Measurements from ENCODE around the gene HOXC9. TPM values are rescaled to one million over a fixed set of nuclear protein-coding genes. Genes with fewer than 3 reads are reported as not detected.

HOXC9 gene
- polyA plus RNA-seq, 1 experiment, result 1.2 TPM

DNA sequence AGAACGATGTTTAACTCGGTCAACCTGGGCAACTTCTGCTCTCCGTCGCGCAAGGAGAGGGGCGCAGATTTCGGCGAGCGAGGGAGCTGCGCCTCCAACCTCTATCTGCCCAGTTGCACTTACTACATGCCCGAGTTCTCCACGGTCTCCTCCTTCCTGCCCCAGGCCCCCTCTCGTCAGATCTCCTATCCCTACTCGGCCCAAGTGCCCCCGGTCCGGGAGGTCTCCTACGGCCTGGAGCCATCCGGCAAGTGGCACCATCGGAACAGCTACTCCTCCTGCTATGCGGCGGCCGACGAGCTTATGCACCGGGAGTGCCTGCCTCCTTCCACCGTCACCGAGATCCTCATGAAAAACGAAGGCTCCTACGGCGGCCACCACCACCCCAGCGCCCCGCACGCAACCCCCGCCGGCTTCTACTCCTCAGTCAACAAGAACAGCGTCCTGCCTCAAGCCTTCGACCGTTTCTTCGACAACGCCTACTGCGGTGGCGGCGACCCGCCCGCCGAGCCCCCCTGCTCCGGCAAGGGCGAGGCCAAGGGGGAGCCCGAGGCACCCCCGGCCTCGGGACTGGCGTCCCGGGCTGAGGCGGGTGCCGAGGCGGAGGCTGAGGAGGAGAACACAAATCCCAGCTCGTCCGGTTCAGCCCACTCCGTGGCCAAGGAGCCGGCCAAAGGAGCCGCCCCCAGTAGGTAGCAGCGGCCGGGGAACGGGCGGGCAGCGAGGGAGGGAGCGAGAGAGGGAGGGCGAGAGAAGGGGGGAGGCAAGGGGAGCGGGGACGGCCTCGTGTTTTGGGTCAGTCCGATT lies 26.5 kb upstream of the HOXC9 start:
- CTCF ChIA-PET, result interaction anchor here (0.8 to 1.3 kb wide), 6 partner anchors 11 to 227 kb away, joined by 3 to 4 read pairs (median 4); partner anchors contain the start of gene HOXC10
- H3K27me3 ChIP-seq (ENCODE audit: control insufficient read depth, insufficient read depth, low read length), result no peaks in the 10 kb centered on the region; the same call in none of the 2 replicates
- no peaks in the 10 kb centered on the region for H3K36me3 ChIP-seq (ENCODE audit: control insufficient read depth, insufficient read depth, low read length)
- peak overlapping the region; percentile 64 for H3K4me3 ChIP-seq (ENCODE audit: low read depth, low read length)
- DNase-seq (ENCODE audit: low read depth), result no peak
- POLR2A ChIA-PET, result interaction anchor here (0.6 kb wide), 2 partner anchors 24 to 311 kb away, joined by 4 to 8 read pairs; no protein-coding TSS in a partner anchor
- TF ChIP-seq, protein P1, sequence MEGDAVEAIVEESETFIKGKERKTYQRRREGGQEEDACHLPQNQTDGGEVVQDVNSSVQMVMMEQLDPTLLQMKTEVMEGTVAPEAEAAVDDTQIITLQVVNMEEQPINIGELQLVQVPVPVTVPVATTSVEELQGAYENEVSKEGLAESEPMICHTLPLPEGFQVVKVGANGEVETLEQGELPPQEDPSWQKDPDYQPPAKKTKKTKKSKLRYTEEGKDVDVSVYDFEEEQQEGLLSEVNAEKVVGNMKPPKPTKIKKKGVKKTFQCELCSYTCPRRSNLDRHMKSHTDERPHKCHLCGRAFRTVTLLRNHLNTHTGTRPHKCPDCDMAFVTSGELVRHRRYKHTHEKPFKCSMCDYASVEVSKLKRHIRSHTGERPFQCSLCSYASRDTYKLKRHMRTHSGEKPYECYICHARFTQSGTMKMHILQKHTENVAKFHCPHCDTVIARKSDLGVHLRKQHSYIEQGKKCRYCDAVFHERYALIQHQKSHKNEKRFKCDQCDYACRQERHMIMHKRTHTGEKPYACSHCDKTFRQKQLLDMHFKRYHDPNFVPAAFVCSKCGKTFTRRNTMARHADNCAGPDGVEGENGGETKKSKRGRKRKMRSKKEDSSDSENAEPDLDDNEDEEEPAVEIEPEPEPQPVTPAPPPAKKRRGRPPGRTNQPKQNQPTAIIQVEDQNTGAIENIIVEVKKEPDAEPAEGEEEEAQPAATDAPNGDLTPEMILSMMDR (IDR thresholded peaks at IDR 0.05; ENCODE audit: insufficient read depth, low read depth, low read length), result no peak

DNA sequence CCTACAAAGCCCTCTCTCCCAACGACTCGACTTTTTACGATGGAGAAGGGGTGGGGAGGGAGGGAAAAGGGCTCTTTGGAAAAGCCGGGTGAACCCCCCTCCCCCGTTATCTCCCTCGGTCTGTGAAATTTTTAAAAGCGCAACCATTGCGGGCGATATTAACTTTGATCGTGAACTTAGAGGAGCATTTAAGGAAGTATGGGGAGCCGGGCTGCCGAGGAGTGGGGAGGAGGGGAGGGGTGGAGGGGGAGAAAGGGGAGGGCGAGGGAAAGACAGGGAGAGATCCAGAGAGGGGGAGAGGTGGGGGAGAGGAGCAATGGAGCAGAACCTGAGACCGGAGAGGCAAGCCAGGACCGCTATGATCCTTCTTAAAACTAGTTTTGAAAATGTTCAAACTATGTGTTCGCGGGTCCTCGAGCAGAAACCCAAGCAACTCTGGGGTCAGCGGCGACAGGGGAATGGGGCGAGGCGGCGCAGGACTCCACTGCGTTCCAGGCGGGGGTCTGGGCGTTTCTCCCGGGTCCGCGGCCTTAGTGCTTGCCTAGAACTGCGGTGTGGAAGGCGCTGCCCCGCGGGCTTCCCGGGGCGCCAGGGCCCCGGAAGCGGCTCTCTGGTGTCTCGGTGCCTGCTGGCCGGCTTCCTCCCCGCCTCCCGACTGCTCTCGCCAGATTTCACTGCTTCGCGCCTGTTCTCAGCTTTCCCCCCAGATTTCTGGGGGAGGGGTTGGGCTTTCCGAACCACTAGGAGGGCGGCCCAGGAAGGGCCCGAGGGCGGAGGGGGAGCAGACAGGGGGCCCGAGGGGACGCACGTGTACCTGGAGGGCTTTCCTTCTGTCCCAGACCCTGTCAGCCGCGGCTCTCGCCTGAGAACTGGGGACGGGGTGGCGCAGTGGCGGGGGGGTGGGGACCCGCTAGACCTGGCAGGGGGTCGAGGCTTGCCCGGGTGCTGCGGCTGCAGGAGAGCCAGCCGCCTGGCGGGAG lies 25.6 kb upstream of the HOXC9 start, which contains the start of gene HOTAIR:
HOTAIR (minus strand) TSS at position 871 of the 980 bp plus-strand sequence.
- H3K27me3 ChIP-seq (ENCODE audit: control insufficient read depth, insufficient read depth, low read length), result no peaks in the 10 kb centered on the region; the same call in none of the 2 replicates
- peak within 1 kb of the TSS; percentile 64 for H3K4me3 ChIP-seq (ENCODE audit: low read depth, low read length)
- CTCF ChIA-PET, result interaction anchor here (0.6 to 1.3 kb wide), 5 partner anchors 10 to 326 kb away, joined by 3 read pairs; partner anchors contain the start of gene HOXC10
- H3K36me3 ChIP-seq (ENCODE audit: control insufficient read depth, insufficient read depth, low read length), result no peaks in the 10 kb centered on the region
- no peak for DNase-seq (ENCODE audit: low read depth)
- TF ChIP-seq, protein P1 (IDR thresholded peaks at IDR 0.05; ENCODE audit: insufficient read depth, low read depth, low read length), result no peak
- POLR2A ChIA-PET, result no interaction called here

DNA sequence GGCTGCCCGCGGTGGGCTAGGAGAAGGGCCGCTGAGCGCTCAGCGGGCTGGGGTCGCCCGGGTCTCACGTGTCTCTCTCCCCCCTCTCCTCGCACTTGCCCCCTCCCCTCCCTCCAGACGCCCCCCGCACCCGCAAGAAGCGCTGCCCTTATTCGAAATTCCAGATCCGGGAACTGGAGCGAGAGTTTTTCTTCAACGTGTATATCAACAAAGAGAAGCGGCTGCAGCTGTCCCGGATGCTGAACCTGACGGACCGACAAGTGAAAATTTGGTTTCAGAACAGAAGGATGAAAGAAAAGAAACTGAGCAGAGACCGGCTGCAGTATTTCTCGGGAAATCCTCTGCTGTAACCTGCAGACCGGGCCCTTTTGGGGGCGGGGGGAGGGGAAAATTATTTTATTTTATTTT lies 24.9 kb upstream of the HOXC9 start:
- Histone ChIP-seq H3K36me3 (ENCODE audit: control insufficient read depth, insufficient read depth, low read length) (no peaks in the 10 kb centered on the region), H3K4me3 (ENCODE audit: low read depth, low read length) (peak overlapping the region; percentile 64), H3K27me3 (ENCODE audit: control insufficient read depth, insufficient read depth, low read length) (no peaks in the 10 kb centered on the region; the same call in none of the 2 replicates)
- no peak for DNase-seq (ENCODE audit: low read depth)
- ChIA-PET POLR2A (no interaction called here), CTCF (interaction anchor here (0.6 to 2.3 kb wide), 5 partner anchors 10 to 362 kb away, joined by 3 to 14 read pairs (median 3); partner anchors contain the start of gene HOXC10)
- TF ChIP-seq, protein P1 (IDR thresholded peaks at IDR 0.05; ENCODE audit: insufficient read depth, low read depth, low read length), result no peak

DNA sequence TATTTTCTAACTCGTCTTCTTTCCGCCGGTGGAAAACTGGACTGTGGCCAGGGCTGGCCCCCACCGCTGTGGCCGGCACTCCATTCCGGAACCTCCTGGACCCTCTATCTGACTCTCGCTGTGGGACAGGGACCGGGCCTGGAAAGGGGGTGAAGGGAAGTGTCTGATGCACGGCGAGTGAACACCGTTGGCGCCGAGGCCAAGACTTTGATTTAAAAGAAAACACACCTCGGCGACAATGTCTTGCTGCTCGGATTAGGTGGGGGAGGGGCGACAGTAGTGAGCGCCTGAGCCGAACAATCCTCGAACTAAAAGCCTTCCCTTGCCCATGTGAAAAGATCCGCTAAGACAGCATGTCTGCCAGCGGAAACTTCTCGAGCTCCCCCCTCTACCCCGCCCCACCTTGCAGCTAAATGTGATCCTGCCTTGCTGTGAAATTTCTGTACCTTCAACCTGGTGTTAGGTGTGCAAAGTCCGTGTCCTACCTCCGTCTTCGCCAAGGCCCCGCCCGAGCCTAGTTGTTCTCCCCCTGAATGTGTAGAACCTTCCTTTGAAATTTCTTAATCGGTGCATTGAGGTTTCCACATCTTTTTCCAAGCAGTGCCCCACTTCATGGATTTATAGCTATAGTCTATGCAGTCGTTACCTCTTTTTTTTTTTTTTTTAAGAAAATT lies 24.3 kb upstream of the HOXC9 start:
- Histone ChIP-seq H3K36me3 (ENCODE audit: control insufficient read depth, insufficient read depth, low read length) (no peaks in the 10 kb centered on the region), H3K4me3 (ENCODE audit: low read depth, low read length) (peak overlapping the region; percentile 64), H3K27me3 (ENCODE audit: control insufficient read depth, insufficient read depth, low read length) (no peaks in the 10 kb centered on the region; the same call in none of the 2 replicates)
- no peak for DNase-seq (ENCODE audit: low read depth)
- ChIA-PET POLR2A (no interaction called here), CTCF (interaction anchor here (0.6 to 2.3 kb wide), 5 partner anchors 9 to 362 kb away, joined by 3 to 14 read pairs (median 4); partner anchors contain the start of genes HOXC10 and HOXC9)
- TF ChIP-seq, protein P1 (IDR thresholded peaks at IDR 0.05; ENCODE audit: insufficient read depth, low read depth, low read length), result no peak

Data from BJ (cell line).